HCT116 (cell line): ENCODE results near the gene TMEM59L.

ENCODE experiments used
- CTCF ChIP-seq, 3 experiments: fragments of 200-600 bp in 1 of 3; sonication (generic) in 1 of 3; IDR thresholded peaks in 2 of 3; conservative IDR thresholded peaks in 1 of 3; 2 replicates each; pipeline ENCODE4 v1.5.1; 2012 to 2017; ENCODE audit warnings: low read depth in 2 of 3, low read length in 2 of 3, antibody characterized with exemption in 1 of 3, borderline replicate concordance in 1 of 3, control low read depth in 1 of 3, mild to moderate bottlenecking in 1 of 3, mixed read lengths in 1 of 3, mixed run types in 1 of 3, moderate library complexity in 1 of 3; ENCODE audit not compliant: insufficient read depth in 1 of 3
- ELF1 ChIP-seq: IDR thresholded peaks from 2 replicates; pipeline ENCODE4 v1.6.1; 2012; ENCODE audit warnings: low read depth, borderline replicate concordance
- EZH2phosphoT487 ChIP-seq: fragments of 200-600 bp; IDR thresholded peaks from 2 replicates; pipeline ENCODE4 v1.6.1; 2018; ENCODE audit warnings: antibody characterized with exemption, borderline replicate concordance
- FOSL1 ChIP-seq: IDR thresholded peaks from 2 replicates; pipeline ENCODE4 v1.6.1; 2012; ENCODE audit warnings: low read depth
- MAX ChIP-seq: IDR thresholded peaks from 2 replicates; pipeline ENCODE4 v1.6.1; 2012
- POLR2A ChIP-seq: IDR thresholded peaks from 2 replicates; pipeline ENCODE4 v1.7.0; 2011; ENCODE audit warnings: borderline replicate concordance; ENCODE audit not compliant: insufficient read depth, insufficient read length; ENCODE audit errors: extremely low read depth
- POLR2AphosphoS5 ChIP-seq: IDR thresholded peaks from 2 replicates; pipeline ENCODE4 v1.6.1; 2011; ENCODE audit warnings: mild to moderate bottlenecking, low read depth, low read length, moderate library complexity
- RAD21 ChIP-seq: IDR thresholded peaks from 2 replicates; pipeline ENCODE4 v1.6.1; 2012; ENCODE audit warnings: low read depth, mild to moderate bottlenecking
- SIN3A ChIP-seq: IDR thresholded peaks from 2 replicates; pipeline ENCODE4 v1.6.1; 2012; ENCODE audit warnings: low read depth
- TCF7L2 ChIP-seq: IDR thresholded peaks from 2 replicates; pipeline ENCODE4 v1.7.0; 2011; ENCODE audit warnings: borderline replicate concordance, inconsistent platforms; ENCODE audit not compliant: insufficient read depth, insufficient read length; ENCODE audit errors: extremely low read depth
- YY1 ChIP-seq: IDR thresholded peaks from 2 replicates; pipeline ENCODE4 v1.6.1; 2011; ENCODE audit warnings: low read length, low read depth, moderate library complexity, mild to moderate bottlenecking; ENCODE audit not compliant: insufficient replicate concordance; ENCODE audit errors: extremely low read depth
- ZFX ChIP-seq: fragments of 450-650 bp; IDR thresholded peaks from 2 replicates; pipeline ENCODE4 v1.6.1; 2017
- TF ChIP-seq, protein P1 (sequence below): IDR thresholded peaks from 2 replicates; pipeline ENCODE4 v1.6.1; 2012; ENCODE audit warnings: low read depth

DNA sequence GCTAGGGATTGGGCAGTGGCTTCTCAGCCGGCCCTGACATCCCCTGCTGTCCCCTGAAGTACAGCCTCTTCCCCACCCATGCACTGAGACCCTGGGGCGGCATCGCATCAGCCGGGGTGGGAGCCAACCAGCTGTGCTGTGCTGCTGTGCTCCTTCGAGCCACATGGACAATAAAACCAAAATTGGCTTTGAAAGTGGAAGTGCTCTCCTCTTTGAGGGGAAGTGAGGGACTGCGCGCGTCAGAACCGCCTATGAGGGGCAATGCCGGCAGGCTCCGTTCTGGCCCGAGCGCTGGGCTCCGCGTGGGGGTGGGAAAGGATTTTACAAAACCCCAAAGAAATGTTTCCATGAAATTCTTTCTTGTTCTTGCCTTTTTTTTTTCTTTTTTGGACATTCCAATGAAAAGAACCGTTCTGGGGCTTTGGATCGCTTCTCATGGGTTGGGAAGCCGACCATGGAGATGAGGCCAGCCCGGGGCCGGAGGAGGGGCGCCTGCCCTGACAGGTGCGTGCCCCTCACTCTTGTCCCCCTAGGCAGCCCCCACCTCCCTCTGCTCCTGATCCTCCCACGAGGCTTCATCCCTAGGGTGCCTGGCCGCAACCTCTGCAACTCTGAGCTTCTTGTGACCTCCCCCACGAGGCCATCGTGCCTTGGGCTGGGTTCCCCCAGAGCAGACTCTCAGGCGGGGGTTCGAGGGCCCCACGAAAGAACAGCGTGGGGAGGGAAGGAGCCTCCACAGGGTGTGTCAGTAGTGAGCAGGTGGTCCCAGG is 46.8 kb downstream of the TMEM59L start:
- no peak for TF ChIP-seq FOSL1
- TF ChIP-seq POLR2AphosphoS5, result no peak
- TF ChIP-seq CTCF (IDR thresholded peaks at IDR 0.05 in 2 of 3, conservative IDR thresholded peaks at IDR 0.05 in 1 of 3; ENCODE audit: borderline replicate concordance in 1 of 3, insufficient read depth in 1 of 3, low read depth in 2 of 3, low read length in 2 of 3), result no peak
- no peak for TF ChIP-seq TCF7L2
- no peak for TF ChIP-seq SIN3A
- no peak for TF ChIP-seq POLR2A
- TF ChIP-seq, protein P1, sequence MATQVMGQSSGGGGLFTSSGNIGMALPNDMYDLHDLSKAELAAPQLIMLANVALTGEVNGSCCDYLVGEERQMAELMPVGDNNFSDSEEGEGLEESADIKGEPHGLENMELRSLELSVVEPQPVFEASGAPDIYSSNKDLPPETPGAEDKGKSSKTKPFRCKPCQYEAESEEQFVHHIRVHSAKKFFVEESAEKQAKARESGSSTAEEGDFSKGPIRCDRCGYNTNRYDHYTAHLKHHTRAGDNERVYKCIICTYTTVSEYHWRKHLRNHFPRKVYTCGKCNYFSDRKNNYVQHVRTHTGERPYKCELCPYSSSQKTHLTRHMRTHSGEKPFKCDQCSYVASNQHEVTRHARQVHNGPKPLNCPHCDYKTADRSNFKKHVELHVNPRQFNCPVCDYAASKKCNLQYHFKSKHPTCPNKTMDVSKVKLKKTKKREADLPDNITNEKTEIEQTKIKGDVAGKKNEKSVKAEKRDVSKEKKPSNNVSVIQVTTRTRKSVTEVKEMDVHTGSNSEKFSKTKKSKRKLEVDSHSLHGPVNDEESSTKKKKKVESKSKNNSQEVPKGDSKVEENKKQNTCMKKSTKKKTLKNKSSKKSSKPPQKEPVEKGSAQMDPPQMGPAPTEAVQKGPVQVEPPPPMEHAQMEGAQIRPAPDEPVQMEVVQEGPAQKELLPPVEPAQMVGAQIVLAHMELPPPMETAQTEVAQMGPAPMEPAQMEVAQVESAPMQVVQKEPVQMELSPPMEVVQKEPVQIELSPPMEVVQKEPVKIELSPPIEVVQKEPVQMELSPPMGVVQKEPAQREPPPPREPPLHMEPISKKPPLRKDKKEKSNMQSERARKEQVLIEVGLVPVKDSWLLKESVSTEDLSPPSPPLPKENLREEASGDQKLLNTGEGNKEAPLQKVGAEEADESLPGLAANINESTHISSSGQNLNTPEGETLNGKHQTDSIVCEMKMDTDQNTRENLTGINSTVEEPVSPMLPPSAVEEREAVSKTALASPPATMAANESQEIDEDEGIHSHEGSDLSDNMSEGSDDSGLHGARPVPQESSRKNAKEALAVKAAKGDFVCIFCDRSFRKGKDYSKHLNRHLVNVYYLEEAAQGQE, result no peak
- no peak for TF ChIP-seq EZH2phosphoT487
- TF ChIP-seq MAX, result no peak
- TF ChIP-seq RAD21, result no peak
- no peak for TF ChIP-seq ELF1
- no peak for TF ChIP-seq YY1
- TF ChIP-seq ZFX, result no peak
